Measurements from ENCODE around the gene WBP2NL.

- TF ChIP-seq CTCF (IDR thresholded peaks at IDR 0.05) (no peak), ELK1 (IDR thresholded peaks at IDR 0.05; ENCODE audit: low read depth, low read length) (no peak), REST (IDR thresholded peaks at IDR 0.05) (no peak), EP300 (IDR thresholded peaks at IDR 0.05) (no peak), JUNB (IDR thresholded peaks at IDR 0.05) (no peak), RAD21 (conservative IDR thresholded peaks at IDR 0.05 in 1 of 2, IDR thresholded peaks at IDR 0.05 in 1 of 2) (no peak), POLR2A (IDR thresholded peaks at IDR 0.05; ENCODE audit: low read length) (no peak), USF2 (IDR thresholded peaks at IDR 0.05) (no peak)
- TF ChIP-seq, protein P1, sequence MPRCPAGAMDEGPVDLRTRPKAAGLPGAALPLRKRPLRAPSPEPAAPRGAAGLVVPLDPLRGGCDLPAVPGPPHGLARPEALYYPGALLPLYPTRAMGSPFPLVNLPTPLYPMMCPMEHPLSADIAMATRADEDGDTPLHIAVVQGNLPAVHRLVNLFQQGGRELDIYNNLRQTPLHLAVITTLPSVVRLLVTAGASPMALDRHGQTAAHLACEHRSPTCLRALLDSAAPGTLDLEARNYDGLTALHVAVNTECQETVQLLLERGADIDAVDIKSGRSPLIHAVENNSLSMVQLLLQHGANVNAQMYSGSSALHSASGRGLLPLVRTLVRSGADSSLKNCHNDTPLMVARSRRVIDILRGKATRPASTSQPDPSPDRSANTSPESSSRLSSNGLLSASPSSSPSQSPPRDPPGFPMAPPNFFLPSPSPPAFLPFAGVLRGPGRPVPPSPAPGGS (IDR thresholded peaks at IDR 0.05): no peak
- TF ChIP-seq, protein P2, sequence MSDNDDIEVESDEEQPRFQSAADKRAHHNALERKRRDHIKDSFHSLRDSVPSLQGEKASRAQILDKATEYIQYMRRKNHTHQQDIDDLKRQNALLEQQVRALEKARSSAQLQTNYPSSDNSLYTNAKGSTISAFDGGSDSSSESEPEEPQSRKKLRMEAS (IDR thresholded peaks at IDR 0.05): no peak
These were observed 62.5 kb downstream of the WBP2NL start for GRCh38 chr22:42061041-42061440.

Measured in A549 (cell line).